Stimulated activated effector memory CD8-positive, alpha-beta T cell treated with anti-CD3 and anti-CD28 coated beads, Interleukin-12 subunit alpha, Interleukin-12 subunit beta, amount 100 ng/mL, for 72 hours (primary cell): ENCODE measurements around the gene GNMT.

Experiments
- ATAC-seq: fragments of 150-1000 bp; cut with Tn5 transposase; 2 replicates; pipeline ENCODE4 v1.10.0; 2021
- DNase-seq, 2 donors: peaks; one replicate each; pipeline ENCODE4 v3.0.0; 2021 to 2022; ENCODE audit warnings: low spot score in 2 of 2
- H3K27ac Mint-ChIP-seq: one replicate; pipeline ENCODE4 v1.8.0; 2022; ENCODE audit warnings: mild to moderate bottlenecking, mixed read lengths
- H3K36me3 Mint-ChIP-seq: one replicate; pipeline ENCODE4 v1.8.0; 2022; ENCODE audit warnings: mild to moderate bottlenecking, mixed read lengths
- H3K4me1 Mint-ChIP-seq: one replicate; pipeline ENCODE4 v1.8.0; 2022; ENCODE audit warnings: mixed read lengths
- H3K4me3 Mint-ChIP-seq: one replicate; pipeline ENCODE4 v1.8.0; 2022; ENCODE audit warnings: mild to moderate bottlenecking, mixed read lengths
- H3K9me3 Mint-ChIP-seq: one replicate; pipeline ENCODE4 v1.8.0; 2022; ENCODE audit warnings: mixed read lengths

Gene GNMT

DNA sequence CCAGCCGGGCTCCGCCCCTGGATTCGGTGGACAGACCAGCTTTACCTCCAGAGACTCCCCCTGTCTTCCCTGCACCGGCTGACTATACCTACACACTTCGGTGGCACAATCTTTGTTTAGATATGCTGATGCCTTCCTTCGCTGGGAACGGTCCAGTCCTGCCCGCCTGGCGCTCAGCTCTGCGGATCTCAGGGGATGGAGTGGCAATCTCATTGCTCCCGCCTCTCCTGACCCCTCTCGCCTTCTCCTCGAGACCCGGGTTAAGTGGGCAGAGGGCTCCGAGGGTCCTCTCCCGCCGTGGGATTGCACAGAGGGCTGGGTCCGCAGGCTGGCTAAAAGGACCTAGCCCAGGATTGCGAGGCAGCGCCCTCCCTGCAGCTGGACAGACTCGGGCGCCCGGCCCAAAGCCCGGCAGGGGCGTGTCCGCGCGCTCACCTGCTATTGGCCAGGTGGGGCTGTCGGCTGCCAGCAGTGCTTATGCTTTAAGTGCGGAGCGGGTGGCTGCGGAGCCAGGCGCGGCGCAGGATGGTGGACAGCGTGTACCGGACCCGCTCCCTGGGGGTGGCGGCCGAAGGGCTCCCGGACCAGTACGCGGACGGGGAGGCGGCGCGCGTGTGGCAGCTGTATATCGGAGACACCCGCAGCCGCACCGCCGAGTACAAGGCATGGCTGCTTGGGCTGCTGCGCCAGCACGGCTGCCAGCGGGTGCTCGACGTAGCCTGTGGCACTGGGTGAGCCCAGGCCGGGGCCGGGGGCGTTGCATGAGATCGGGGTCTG lies at the start of gene GNMT:
Gene GNMT, plus strand, starts transcription at position 512 of the 777 bp plus-strand sequence. Its CDS starts 14 bp downstream, at position 526.
- H3K9me3 Mint-ChIP-seq, result no peaks in the 10 kb centered on the region
- ATAC-seq (peak; percentile 72), DNase-seq (no peak)
- peaks cover 17% of the 10 kb centered on the region for H3K4me1 Mint-ChIP-seq
- H3K27ac Mint-ChIP-seq, result no peak within 1 kb of the TSS
- H3K36me3 Mint-ChIP-seq, result peaks cover 14% of the 10 kb centered on the region
- peak within 1 kb of the TSS; percentile 69 for H3K4me3 Mint-ChIP-seq

DNA sequence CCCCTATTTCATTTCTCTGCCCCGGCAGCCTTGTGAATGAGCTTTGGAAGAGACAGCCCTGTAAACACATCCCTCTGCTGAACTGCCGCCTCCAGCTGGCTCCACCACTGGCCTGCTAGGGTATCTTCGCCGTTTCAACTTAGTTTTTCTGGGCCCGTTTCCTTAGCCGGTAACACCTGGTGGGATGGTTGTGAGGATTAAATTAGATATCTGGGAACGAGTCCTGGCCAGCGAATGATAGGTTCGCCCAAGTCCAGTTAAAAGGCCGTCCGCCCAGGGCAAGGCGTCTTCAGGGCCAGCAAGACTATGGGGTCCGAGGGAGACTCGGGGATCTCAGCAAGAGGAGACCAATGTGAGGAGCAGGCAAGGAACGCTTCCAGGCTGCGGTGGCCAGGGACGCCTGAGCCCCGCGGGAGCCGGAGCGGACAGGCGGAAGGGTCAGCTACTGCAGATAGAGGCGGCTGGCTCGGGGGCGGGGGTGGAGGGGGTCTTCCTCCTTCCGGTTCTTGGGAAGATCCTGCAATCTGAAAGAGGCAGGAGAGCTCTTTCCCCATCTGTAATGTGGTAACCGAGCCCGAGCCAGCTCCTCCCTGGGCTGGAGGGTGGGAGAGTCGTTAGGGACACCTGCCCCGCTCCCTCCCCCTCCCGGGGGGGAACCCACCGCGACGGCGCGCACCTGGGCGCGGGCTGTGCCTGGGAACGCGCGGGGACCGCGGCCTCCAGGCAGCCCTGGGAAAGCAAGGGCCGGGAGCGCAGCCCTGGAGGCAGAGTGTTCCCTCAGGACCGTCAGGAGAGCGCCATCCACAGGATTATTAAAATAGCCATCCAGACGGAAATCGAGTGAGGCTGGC lies 49.2 kb upstream of the GNMT start:
- Mint-ChIP-seq H3K4me3 (no peak overlapping the region), H3K27ac (no peak overlapping the region), H3K9me3 (no peaks in the 10 kb centered on the region), H3K36me3 (no peaks in the 10 kb centered on the region), H3K4me1 (no peaks in the 10 kb centered on the region)
- DNase-seq (no peak), ATAC-seq (no peak)

DNA sequence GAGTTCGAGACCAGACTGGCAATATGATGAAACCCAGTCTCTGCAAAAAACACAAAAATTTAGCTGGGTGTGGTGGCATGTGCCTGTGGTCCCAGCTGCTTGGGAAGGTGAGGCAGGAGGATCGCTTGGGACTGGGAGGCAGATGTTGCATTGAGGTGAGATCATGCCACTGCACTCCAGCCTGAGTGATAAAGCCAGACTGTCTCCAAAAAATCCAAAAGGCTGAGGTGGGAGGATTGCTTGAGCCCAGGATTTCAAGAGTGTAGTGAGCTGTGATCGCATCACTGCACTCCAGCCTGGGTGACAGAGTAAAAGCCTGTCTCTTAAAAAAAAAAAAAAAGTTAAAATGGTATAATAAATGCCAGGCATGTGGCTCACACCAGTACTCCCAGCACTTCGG lies 46.0 kb upstream of the GNMT start:
- H3K4me1 Mint-ChIP-seq, result no peaks in the 10 kb centered on the region
- no peaks in the 10 kb centered on the region for H3K36me3 Mint-ChIP-seq
- ATAC-seq (no peak), DNase-seq (no peak)
- H3K9me3 Mint-ChIP-seq, result no peaks in the 10 kb centered on the region
- no peak overlapping the region for H3K27ac Mint-ChIP-seq
- H3K4me3 Mint-ChIP-seq, result no peak overlapping the region

DNA sequence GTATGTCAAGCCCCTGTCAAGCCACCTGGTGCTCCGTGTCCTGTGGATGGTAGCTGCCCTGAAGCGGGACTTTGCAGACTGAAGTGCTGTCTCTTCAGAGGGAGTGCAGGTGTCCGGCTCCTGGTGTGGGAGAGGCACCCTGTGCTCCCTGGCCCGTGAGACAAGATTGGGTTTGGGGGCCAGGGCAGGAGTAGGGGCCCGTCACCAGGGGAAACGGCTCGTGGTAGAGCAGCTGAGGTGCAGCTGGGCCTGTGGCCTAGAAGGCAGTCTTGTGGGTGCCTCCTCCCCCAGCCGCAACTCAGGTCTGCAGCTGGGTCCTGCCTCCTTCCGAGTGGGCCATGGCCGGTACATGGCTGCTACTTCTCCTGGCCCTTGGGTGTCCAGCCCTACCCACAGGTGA lies 44.8 kb upstream of the GNMT start, which contains the start of gene PTCRA:
Gene PTCRA, plus strand, starts transcription at position 322 of the 400 bp plus-strand sequence. Its CDS starts 17 bp downstream, at position 339.
- H3K36me3 Mint-ChIP-seq, result no peaks in the 10 kb centered on the region
- H3K4me3 Mint-ChIP-seq, result no peak within 1 kb of the TSS
- no peak within 1 kb of the TSS for H3K27ac Mint-ChIP-seq
- DNase-seq, result no peak
- H3K4me1 Mint-ChIP-seq, result no peaks in the 10 kb centered on the region
- no peaks in the 10 kb centered on the region for H3K9me3 Mint-ChIP-seq
- peak; percentile 32 for ATAC-seq

DNA sequence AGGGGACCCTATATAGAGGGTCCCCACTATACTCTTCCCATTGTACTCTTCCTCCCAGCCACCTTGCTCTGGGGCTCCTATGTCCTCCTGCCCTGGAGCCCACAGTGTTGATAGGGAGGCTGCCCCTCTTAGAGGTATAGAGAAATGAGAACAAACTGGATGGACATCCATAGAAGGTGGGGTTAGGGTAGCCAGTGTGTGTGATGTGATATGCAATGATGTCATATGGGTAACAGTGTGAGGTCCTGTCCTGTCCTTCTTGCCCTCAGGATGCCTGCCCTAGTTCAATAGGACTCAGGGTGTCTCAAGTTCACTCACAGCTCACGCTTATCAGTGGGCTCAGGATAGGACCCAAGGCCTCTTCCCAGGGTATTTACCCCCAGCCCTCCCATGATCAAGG lies 44.3 kb upstream of the GNMT start:
- ATAC-seq, result peak; percentile 48
- no peaks in the 10 kb centered on the region for H3K36me3 Mint-ChIP-seq

DNA sequence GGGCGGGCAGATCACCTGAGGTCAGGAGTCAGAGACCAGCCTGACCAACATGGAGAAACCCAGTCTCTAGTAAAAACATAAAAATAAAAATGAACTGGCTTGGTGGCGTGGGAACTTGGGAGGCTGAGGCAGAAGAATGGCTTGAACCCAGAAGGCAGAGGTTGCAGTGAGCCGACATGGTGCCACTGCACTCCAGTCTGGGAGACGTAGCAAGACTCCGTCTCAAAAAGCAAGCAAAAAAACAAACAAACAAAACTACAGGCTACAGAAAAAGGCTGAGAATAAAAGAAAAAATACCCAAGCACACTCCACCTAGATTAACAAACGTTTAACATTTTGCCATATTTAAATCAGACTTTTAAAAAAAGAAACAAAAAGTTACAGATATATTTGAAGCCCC lies 38.8 kb upstream of the GNMT start:
- ATAC-seq, result no peak
- H3K36me3 Mint-ChIP-seq, result no peaks in the 10 kb centered on the region

More for the DNA sequence above, 44.3 kb upstream of the GNMT start:
- no peaks in the 10 kb centered on the region for H3K9me3 Mint-ChIP-seq
- H3K27ac Mint-ChIP-seq, result no peak overlapping the region
- no peaks in the 10 kb centered on the region for H3K4me1 Mint-ChIP-seq
- no peak overlapping the region for H3K4me3 Mint-ChIP-seq
- no peak for DNase-seq

DNA sequence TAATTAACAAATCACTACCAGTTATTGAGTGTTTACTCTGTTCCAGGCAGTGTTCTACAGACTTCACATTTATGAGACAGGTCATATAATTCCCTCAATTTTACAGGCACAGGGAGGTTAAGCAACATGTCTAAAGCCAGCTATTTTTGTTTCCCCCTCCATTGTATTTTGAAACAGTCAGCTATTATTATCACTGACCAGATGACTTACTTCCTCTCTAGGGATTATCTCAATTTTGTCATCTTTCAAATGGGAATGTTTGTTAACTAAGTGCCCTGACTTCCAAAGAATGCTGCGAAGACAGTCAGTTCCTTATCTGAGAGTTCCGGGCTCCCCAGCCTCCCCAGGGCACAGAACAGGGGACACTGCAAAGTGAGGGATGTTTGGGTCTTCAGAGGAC lies 36.9 kb upstream of the GNMT start:
- Mint-ChIP-seq H3K4me3 (no peak overlapping the region), H3K27ac (no peak overlapping the region), H3K9me3 (no peaks in the 10 kb centered on the region), H3K4me1 (peaks cover 6% of the 10 kb centered on the region), H3K36me3 (no peaks in the 10 kb centered on the region)
- ATAC-seq (no peak), DNase-seq (no peak)

More for the DNA sequence above, 38.8 kb upstream of the GNMT start:
- H3K4me1 Mint-ChIP-seq, result no peaks in the 10 kb centered on the region
- no peak overlapping the region for H3K27ac Mint-ChIP-seq
- no peaks in the 10 kb centered on the region for H3K9me3 Mint-ChIP-seq
- H3K4me3 Mint-ChIP-seq, result no peak overlapping the region
- DNase-seq, result no peak

DNA sequence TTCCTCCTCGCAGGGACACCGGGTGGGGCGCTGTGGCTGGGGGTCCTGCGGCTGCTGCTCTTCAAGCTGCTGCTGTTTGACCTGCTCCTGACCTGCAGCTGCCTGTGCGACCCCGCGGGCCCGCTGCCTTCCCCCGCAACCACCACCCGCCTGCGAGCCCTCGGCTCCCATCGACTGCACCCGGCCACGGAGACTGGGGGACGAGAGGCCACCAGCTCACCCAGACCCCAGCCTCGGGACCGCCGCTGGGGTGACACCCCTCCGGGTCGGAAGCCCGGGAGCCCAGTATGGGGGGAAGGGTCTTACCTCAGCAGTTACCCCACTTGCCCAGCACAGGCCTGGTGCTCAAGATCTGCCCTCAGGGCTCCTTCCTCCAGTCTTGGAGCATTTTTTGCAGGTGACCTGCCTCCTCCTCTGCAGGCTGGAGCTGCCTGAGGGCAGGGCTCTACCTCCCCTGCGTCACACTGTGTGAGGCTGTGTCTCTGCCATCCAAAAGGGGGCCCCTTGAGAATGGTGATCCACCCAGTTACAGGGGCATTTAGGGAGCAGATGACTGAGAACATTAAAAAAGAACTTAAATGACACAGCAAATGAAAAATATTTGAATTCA lies 35.2 kb upstream of the GNMT start:
- ATAC-seq (no peak), DNase-seq (no peak)
- no peaks in the 10 kb centered on the region for H3K9me3 Mint-ChIP-seq
- peaks cover 15% of the 10 kb centered on the region for H3K4me1 Mint-ChIP-seq
- no peak overlapping the region for H3K4me3 Mint-ChIP-seq
- peak overlapping the region; percentile 74 for H3K27ac Mint-ChIP-seq
- H3K36me3 Mint-ChIP-seq, result peaks cover 10% of the 10 kb centered on the region

DNA sequence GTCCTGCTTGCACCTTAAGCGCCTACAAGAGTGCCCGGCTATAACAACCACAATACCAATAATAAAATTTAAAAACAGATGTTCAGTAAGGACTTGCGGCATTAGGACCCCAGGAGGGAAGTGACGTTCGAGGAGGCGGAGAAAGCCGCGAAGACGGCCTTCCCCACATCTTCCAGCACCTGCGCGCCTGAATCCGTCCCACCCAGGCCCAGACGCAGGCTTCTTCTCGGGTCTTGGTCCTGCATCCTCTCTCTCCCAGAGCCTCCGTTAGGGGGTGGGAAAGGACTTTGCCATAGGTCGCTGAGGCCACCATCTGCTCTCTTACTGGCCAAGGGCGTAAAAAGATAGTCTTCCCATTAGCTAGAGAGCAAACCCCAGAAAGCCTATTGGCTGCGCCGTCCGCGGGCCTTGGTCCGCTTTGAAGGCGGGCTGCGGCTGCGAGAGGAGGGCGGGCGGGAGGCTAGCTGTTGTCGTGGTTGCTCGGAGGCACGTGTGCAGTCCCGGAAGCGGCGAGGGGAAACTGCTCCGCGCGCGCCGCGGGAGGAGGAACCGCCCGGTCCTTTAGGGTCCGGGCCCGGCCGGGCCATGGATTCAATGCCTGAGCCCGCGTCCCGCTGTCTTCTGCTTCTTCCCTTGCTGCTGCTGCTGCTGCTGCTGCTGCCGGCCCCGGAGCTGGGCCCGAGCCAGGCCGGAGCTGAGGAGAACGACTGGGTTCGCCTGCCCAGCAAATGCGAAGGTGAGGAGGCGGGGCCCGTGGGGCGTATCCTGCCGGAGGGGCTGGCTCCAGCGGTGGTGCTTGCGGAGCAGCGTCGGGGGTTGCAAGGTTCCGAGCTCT lies 31.4 kb upstream of the GNMT start, which contains the start of gene CNPY3:
Gene CNPY3, plus strand, starts transcription at position 495 of the 835 bp plus-strand sequence. Its CDS starts 91 bp downstream, at position 586.
- DNase-seq (peak; percentile 73 to 94), ATAC-seq (peak; percentile 91)
- peak within 1 kb of the TSS; percentile 98 for H3K4me3 Mint-ChIP-seq
- H3K9me3 Mint-ChIP-seq, result no peaks in the 10 kb centered on the region
- H3K27ac Mint-ChIP-seq, result peak within 1 kb of the TSS; percentile 96
- peaks cover 48% of the 10 kb centered on the region for H3K36me3 Mint-ChIP-seq
- peaks cover 45% of the 10 kb centered on the region for H3K4me1 Mint-ChIP-seq

DNA sequence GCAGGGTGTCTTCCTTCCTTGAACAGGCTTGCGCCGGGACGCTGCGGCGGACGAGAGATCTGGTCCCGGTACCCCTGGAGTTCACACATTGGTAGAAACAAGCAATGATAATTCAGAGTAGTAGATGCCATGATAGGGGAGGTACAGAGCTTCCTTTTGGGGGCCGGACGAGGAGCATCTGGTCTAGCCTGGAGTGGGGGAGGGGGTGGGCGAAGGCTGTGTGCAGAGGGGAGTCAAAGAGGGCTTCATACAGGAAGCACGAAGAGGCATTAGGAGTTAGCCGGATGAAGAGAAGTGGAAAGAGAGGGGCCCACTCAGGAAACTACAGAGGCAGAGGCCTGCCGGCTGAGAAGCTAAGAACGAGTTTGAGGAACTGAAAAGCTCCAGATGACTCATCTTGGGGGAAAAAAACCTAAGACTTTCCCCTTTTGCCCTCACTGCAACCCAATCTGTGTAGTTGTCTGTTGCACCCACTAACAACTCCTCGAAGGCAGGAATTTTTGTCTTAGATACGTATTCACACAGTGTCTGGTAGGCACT lies 30.7 kb upstream of the GNMT start:
- H3K4me3 Mint-ChIP-seq, result peak overlapping the region; percentile 98
- peak; percentile 38 to 81 for DNase-seq
- H3K4me1 Mint-ChIP-seq, result peaks cover 45% of the 10 kb centered on the region
- ATAC-seq, result peak; percentile 67
- peak overlapping the region; percentile 96 for H3K27ac Mint-ChIP-seq
- H3K9me3 Mint-ChIP-seq, result no peaks in the 10 kb centered on the region
- peaks cover 55% of the 10 kb centered on the region for H3K36me3 Mint-ChIP-seq

DNA sequence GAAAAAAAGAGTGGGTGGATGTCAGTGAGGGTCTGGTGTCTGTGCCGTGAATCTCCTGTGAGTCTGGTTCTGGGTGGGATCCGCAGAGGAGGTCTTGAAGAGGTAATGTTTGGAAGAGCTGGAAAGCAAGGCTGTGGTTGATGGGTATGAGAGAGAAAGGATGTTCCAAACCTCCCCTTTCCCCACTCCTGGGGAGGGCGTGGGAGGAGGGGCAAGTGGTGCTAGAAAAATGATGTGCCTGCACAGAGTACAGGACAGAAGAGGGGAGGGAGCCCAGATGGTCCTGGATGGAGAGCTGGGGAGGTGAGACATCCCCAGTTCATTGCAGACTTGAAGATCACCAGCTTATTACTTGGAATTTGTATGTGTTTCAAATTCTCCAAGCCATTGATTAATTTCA lies 28.1 kb upstream of the GNMT start:
- peak overlapping the region; percentile 98 for H3K4me3 Mint-ChIP-seq
- peaks cover 50% of the 10 kb centered on the region for H3K4me1 Mint-ChIP-seq
- H3K27ac Mint-ChIP-seq, result peak overlapping the region; percentile 96

DNA sequence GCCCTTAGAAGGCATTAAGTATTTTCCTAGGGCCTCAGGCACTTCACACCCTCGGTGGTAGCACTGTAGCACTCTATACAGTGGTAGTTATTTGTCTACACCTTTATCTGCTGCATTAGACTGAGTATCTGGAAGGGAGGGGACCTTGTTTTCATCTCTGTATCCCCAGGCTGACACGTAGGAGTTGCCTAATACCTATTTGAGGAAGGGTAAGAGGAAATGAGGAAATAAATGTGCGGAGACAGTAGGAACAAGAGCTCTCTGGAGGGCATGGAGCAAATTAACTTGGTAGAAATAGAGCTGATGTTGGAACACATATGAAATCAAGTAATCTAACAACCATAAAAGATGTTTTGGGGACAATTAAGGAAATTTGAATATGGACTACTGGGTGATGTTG lies 27.3 kb upstream of the GNMT start:
- H3K36me3 Mint-ChIP-seq, result peaks cover 88% of the 10 kb centered on the region
- no peaks in the 10 kb centered on the region for H3K9me3 Mint-ChIP-seq
- no peak overlapping the region for H3K4me3 Mint-ChIP-seq
- peak overlapping the region; percentile 96 for H3K27ac Mint-ChIP-seq
- peaks cover 54% of the 10 kb centered on the region for H3K4me1 Mint-ChIP-seq
- no peak for DNase-seq
- no peak for ATAC-seq

More for the DNA sequence above, 28.1 kb upstream of the GNMT start:
- peaks cover 80% of the 10 kb centered on the region for H3K36me3 Mint-ChIP-seq
- DNase-seq (no peak), ATAC-seq (no peak)
- H3K9me3 Mint-ChIP-seq, result no peaks in the 10 kb centered on the region

DNA sequence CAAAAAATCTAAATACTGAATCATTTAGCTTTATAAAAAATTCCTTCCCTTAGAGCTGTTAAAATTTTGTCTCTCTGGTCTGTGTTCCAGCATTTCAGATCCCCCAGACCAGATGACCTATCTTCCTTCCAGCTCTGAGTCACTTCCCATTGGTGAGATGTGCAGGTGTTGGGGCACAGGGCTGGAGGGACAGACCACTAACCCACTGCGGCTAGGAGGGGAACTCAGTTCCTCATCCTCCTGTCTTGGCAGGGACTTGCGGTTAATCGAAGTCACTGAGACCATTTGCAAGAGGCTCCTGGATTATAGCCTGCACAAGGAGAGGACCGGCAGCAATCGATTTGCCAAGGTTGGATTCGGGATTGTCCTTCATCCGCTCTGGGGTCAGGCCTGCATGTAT lies 25.2 kb upstream of the GNMT start:
- Mint-ChIP-seq H3K9me3 (no peaks in the 10 kb centered on the region), H3K36me3 (peaks cover 96% of the 10 kb centered on the region), H3K27ac (no peak overlapping the region), H3K4me3 (no peak overlapping the region), H3K4me1 (peaks cover 47% of the 10 kb centered on the region)
- no peak for DNase-seq
- no peak for ATAC-seq

DNA sequence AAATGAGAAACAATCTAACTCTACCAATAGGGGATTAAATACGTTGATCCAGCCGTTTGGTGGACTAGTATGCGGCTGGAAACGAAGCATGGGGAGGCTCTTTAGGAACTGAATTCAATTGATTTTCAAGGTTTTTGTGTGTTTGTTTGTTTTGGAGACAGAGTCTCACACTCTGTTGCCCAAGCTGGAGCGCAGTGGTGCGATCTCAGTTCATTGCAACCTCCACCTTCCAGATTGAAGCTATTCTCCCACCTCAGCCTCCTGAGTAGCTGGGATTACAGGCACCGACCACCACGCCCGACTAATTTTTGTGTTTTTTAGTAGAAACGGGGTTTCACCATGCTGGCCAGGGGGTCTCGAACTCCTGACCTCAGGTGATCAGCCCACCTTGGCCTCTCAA lies 24.2 kb upstream of the GNMT start:
- no peak overlapping the region for H3K4me3 Mint-ChIP-seq
- no peak for DNase-seq
- H3K27ac Mint-ChIP-seq, result peak overlapping the region; percentile 21
- no peaks in the 10 kb centered on the region for H3K9me3 Mint-ChIP-seq
- ATAC-seq, result no peak
- H3K36me3 Mint-ChIP-seq, result peaks cover 96% of the 10 kb centered on the region
- peaks cover 37% of the 10 kb centered on the region for H3K4me1 Mint-ChIP-seq
